GM21381 (cell line): ENCODE results near the gene LGALS3BP.
"Not testable (repeated sequence)": the region's sequence is repeated elsewhere in the genome, so short reads cannot be mapped to it uniquely, and the experiment has no call there.

Source experiments
- ATAC-seq: cut with Tn5 transposase; IDR thresholded peaks from one replicate; pipeline ENCODE4 v1.9.1; 2021; ENCODE audit warnings: mild to moderate bottlenecking, moderate library complexity; ENCODE audit not compliant: unreplicated experiment

LGALS3BP gene

DNA sequence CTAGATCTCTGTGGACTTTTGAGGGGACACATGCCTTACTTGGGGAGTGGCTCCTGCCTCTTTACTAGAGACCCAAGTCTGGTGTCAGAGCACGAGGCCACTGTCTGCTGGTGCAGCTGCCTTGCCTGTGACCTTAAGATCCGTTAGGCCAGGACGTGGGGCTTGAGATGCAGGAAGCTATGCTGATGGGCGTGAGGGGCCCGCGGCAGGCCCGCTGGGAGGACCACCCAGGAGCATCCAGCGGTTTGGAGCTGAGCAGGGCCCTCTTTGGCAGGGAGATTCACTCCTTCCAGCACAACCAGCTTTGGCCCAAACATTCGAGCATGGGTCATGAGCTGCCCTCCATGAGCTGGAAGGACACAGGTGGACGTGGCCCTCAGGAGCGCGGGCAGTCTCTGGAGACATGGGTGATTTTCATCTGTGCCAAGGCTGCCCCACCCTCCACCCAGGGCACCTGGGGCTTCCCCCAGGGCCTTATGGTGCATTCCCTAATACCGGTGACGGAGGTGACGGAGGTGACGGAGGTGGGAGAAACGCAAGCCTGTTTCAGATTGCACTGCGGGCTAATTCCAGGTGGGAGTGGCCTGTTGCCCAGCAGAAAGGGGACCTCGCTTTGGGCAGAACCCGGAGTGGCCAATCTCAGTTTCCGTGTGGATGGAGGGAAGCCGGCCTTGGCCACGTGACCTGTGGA is 12.7 kb downstream of the LGALS3BP start:
- ATAC-seq = no peak

GRCh38 chr17:78966123-78966813 is 13.5 kb downstream of the LGALS3BP start:
- ATAC-seq = no peak

DNA sequence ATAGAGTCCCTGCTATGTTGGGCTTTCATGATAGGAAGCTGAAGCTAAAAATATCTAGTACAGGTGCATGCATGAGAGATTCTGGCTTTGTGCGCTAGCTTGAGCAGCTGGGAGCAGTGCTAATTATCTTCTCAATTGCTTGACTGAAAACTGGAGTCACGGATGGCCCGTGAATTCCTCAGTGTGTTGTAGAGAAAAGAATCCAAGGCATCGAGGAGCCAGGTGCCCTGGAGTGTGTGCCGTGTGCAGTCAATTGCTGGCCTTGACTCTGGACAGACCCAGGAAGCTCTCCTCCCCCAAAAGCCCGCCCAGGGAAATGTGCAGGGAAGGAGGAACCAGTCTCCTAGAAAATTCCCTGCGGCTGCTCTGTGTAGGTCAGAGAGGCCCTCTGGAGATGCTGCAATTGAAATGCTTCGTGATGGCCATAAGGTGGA is 14.2 kb downstream of the LGALS3BP start:
- no peak for ATAC-seq

DNA sequence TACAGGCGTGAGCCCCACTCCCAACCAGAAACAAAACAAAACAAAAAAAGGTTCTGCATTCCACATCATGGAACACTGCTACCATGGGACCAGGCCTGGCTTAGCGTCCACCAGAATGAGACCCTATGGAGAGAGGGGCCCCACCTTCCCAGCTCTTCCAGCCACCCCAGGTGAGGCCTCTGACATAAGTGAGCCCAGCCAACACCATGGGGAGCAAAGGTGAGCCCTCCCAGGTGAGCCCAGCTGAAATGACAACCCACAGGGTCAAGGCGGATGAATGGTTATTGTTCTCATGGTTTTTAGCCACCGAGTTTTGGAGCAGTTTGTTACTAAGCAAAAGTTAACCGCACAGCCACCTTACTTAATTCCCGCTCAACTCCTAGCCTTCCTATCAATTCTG is 16.3 kb downstream of the LGALS3BP start:
- ATAC-seq = no peak

DNA sequence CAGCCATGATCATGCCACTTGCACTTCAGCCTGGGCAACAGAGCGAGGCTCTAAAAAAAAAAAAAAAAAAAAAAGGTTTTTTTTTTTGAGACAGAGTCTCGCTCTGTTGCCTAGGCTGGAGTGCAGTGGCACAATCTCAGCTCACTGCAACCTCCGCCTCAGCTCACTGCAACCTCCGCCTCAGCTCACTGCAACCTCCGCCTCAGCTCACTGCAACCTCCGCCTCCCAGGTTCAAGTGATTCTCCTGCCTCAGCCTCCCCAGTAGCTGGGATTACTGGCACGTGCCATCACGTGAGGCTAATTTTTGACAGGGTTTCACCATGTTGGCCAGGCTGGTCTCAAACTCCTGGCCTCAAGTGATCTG is 16.8 kb downstream of the LGALS3BP start:
- not testable (repeated sequence) for ATAC-seq

DNA sequence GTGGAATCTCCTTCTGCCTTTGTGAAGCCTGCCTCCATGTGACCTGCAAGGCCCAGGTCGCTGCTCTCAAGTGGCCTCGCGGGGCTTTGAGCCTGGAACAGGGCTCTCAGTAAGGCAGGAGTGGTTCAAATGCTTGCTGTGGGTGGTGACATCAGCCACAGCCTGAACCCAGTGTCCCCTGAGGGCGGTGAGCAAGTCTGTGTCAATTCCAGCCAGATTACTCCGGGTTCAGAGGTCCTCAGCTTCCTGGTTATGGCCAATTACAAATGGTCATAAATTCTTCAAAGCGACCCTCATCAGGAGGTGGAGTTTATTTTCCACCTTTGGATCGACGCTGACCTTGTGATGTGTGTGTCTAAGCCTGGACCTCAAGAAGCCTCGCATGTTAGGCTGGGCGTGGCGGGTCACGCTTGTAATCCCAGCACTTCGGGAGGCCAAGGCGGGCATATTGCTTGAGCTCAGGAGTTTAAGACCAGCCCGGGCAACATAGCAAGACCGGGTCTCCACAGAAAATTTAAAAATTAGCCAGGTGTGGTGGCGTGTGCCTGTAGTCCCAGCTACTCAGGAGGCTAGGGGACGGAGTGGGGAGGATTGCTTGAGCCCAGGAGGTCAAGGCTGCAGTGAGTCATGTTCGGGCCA is 17.3 kb downstream of the LGALS3BP start:
- no peak for ATAC-seq

- ATAC-seq = no peak
These were observed 18.2 kb downstream of the LGALS3BP start for GRCh38 chr17:78961571-78961970.

DNA sequence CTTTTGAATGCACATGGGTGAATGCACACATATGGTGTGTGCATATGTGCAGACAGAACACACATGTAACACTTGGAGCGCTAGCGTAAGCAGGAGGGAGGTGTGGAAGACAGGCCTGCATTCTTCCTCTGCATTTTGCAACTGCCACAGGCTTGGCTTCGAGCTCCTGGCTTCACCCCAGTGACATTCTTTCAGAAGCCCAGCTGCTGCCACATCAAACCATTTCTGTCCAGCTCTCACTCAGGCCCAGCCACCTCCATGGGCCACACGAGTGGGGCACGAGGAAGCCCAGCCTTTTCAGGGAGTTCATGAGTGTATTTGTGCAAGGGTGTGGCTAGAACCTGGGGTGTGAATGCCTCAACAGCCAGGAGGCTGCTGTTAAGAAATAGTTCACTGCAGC is 18.8 kb downstream of the LGALS3BP start:
- ATAC-seq = no peak

GRCh38 chr17:78959803-78960202 is 19.9 kb downstream of the LGALS3BP start:
- no peak for ATAC-seq

GRCh38 chr17:78958641-78959127 is 21.0 kb downstream of the LGALS3BP start:
- ATAC-seq = no peak

DNA sequence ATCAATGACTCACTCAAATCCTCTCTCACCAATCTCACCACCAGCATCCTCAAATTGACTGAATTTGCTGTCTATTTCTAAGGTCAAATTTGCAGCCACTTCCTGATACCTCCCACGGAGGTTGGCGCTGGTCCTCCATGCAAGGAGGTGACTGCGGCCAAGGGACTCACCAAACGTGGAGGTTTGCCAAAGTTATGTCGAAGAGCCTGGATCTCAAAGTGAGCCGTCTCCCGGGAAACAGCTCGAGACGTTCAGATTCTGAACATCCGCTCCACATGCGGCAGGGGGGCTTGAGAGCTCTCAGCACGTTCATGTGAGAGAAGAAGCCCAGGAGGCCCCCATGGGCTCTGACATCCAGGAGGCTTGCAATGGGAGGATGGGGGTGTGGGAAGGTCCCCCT is 22.6 kb downstream of the LGALS3BP start:
- no peak for ATAC-seq

GRCh38 chr17:78956254-78956653 is 23.5 kb downstream of the LGALS3BP start:
- ATAC-seq = no peak

DNA sequence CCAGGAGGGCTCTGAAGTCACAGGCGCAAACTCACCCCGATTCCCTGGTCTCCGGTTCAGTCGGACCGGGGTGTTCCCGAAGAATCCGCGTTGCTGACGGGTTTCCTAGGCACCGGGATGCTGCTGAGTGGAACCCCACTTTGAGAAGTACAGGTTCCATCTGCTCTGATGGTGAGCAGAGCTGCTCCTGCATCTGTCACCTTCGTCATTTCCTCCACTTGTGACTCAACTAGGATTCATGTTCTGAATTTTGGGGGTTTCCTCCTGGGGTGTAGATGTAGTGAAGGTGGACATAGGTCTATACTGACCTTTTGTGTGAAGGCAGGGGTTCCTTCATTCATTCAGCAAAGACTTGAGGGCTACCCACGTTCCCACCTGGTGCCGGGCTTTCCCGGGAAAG is 25.0 kb downstream of the LGALS3BP start:
- ATAC-seq = no peak

DNA sequence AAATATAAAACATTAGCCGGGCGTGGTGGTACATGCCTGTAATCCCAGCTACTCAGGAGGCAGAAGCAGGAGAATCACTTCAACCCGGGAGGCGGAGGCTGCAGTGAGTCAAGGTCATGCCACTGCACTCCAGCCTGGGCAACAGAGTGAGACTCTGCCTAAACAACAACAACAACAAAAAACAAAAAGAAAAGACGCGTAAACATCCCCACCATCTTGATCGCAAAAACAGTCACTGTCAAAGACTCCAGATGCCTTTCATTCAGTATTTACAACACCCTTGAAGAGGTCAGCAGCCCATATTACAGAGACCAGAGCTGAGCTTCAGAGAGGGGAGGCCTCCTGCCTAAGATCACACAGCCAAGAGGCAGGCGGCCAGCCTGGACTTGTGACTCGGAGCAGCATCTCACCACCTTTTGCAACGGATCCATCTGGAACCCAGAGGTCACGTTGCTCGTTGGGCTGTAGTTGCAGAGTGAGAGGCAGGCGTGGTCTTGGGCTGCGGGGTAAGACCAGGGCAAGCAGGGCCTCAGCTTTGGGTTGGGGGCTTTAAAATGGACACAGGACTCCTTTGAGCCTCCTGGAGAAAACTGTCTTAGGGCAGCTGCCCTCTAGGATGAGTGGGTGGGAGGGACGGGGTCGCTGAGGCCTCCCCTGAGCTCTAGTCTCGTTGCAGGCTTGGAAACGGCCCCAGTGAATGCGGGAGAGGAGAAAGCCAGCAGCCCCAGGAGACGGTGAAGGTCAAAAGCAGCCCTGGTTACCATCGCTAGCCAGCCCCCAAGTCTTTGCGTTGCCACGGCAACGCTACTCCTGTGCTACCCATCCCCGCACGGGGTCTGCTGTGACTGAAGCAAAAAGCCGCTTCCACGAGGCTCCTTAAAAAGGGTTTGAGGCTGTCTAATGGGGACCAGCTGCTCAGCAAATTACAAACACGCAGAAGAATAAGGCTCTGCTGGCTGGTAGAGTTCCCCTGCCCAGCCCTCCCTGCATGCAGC is 26.1 kb downstream of the LGALS3BP start:
- ATAC-seq = no peak

GRCh38 chr17:78952706-78953105 is 27.0 kb downstream of the LGALS3BP start:
- ATAC-seq = no peak

DNA sequence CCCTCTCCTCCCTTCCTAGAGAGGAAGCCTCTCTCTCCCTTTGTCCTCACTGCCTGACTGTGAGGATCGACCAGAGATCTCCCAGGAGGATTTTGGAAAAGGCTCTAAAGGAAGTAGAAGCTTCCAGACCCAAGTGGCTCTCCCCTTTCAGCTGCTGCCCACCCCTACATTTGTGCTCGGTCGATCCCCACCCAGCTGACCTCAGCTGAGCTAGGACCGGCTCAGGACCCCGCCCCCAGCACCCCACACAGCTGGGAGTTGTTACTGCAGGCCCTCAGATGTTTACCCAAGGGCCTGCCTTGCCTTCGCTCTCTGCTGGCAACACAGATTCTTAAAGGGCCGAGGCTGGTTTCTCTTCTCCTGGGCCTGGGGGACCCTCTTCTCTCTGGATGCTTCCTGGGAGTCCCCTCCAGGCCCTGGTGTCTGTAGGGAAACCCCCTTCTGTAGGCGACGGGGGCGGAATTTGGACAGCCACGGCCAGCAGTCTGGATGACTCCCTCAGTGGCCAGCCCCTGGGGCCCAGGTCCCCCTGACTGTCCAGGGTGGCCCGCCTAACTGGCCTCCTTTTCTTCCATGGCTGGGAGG is 27.7 kb downstream of the LGALS3BP start:
- no peak for ATAC-seq

DNA sequence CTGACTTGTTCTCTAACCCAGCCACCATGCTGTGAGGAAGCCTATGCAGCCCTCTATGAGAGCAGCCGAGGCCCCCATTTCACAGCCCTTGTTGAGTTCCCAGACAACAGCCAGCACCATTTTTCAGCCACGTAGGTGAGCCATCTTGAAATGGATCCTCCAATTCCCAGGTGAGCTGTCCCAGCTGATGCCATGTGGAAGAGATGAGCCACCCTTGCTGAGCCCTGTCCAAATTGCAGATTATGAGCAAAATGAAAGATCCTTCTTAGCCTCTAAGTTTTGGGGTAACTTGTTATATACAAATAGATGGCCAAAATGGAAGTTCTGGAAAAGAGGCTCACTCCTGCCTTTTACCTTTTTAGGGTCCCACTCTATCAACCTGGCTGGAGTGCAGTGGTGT is 28.9 kb downstream of the LGALS3BP start:
- no peak for ATAC-seq

- no peak for ATAC-seq
These were observed 32.2 kb downstream of the LGALS3BP start for GRCh38 chr17:78947235-78948149.

DNA sequence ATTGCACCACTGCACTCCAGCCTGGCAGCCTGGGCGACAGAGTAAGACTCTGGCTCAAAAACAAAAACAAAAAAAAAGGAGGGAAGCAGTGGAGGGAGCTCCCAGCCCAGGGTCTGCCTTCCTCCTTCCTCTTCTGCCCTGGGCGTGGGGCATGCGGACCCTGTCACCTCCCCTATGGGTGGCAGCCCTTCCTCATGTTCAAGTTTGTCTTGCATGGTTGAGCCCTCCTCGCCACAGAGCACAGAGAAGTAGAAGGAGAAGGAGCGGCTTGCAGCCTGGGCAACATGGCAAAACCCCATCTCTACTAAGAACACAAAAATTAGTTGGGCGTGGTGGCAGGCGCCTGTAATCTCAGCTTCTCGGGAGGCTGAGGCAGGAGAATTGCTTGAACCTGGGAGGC is 33.1 kb downstream of the LGALS3BP start:
- ATAC-seq = no peak
